AG04450 (cell line): ENCODE results near the gene PLBD1. TPM values are rescaled to one million over a fixed set of nuclear protein-coding genes. Genes with fewer than 3 reads are reported as not detected.

Experiments used
- CTCF ChIA-PET: fragments of 300-600, 350-600 bp; formaldehyde crosslinking; extraction: SDS; loops from one replicate; lab custom pipeline; 2022; ENCODE audit warnings: antibody characterized with exemption, inconsistent platforms; lab: Charles Lee
- POLR2A ChIA-PET: fragments of 350-600 bp; formaldehyde crosslinking; extraction: SDS; loops from one replicate; lab custom pipeline; 2021; ENCODE audit warnings: antibody characterized with exemption, inconsistent platforms; lab: Yijun Ruan, JAX
- DNase-seq: peaks from one replicate; pipeline ENCODE4 v3.0.0-alpha.2; 2011; ENCODE audit warnings: low read depth, low spot score
- H3K27ac ChIP-seq: one replicate; pipeline ENCODE4 v1.5.1; 2012; ENCODE audit warnings: low read depth, low read length, control low read depth
- H3K27me3 ChIP-seq: one replicate; pipeline ENCODE4 v1.6.0; 2012; ENCODE audit warnings: low read length; ENCODE audit not compliant: control insufficient read depth, insufficient read depth
- H3K4me3 ChIP-seq: 2 replicates; pipeline ENCODE4 v1.5.1; 2011; ENCODE audit warnings: mild to moderate bottlenecking, low read depth, low read length, control low read depth
- H3K9me3 ChIP-seq: 2 replicates; pipeline ENCODE4 v1.5.1; 2012; ENCODE audit warnings: low read length; ENCODE audit not compliant: control insufficient read depth, insufficient read depth
- polyA plus RNA-seq: library from polyadenylated mRNA; depleted of rRNA; stranded (reverse); fragments of >200 nt; gene quantifications from 2 replicates; pipeline ENCODE4 v1.2.3, GENCODE V29; 2011
- TF ChIP-seq, protein P1 (sequence below): IDR thresholded peaks from 2 replicates; pipeline ENCODE4 v1.5.1; 2011; ENCODE audit warnings: low read depth, low read length, control low read depth, inconsistent platforms

Gene PLBD1
- polyA plus RNA-seq, 1 experiment = 0.37 TPM

DNA sequence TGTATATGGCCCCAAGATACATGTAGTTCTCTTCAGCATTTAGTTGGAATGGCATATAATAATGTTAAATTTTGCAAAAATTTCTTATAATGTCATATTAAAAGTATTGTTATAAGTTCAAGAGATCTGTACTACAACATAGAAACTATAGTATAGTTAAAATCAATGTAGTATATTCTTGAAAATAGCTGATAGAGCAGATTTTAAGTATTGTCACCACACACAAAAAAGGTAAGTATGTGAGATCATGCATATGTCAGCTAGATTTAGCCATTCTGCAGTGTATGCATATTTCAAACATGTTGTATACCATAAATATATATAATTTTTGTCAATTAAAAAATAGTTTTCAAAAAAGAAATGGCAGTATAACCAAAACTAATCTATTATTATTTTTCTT lies 86.5 kb downstream of the PLBD1 start:
- CTCF ChIA-PET = no interaction called here
- POLR2A ChIA-PET = no interaction called here

DNA sequence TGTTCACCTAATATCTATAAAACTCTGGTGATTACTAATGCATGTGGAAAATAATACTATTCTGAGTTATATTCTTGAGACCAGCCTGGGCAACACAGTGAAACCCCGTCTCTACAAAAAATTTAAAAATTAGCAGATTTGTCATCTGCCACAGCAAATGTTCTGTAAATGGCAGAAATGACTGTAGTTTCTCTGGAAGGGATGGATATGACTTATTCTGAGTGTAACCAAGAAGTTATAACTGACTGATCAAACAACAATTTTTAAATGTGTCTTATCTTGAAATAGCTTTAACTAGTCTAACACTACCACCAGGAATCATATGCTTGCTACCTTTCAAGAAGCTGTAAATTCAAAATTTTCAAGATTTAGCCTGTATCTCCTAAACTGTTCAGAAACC lies 88.7 kb downstream of the PLBD1 start:
- Histone ChIP-seq H3K9me3 (peaks cover 5% of the 10 kb centered on the region), H3K27ac (no peak overlapping the region), H3K27me3 (no peaks in the 10 kb centered on the region), H3K4me3 (no peak overlapping the region)
- CTCF ChIA-PET = no interaction called here
- TF ChIP-seq, protein P1, sequence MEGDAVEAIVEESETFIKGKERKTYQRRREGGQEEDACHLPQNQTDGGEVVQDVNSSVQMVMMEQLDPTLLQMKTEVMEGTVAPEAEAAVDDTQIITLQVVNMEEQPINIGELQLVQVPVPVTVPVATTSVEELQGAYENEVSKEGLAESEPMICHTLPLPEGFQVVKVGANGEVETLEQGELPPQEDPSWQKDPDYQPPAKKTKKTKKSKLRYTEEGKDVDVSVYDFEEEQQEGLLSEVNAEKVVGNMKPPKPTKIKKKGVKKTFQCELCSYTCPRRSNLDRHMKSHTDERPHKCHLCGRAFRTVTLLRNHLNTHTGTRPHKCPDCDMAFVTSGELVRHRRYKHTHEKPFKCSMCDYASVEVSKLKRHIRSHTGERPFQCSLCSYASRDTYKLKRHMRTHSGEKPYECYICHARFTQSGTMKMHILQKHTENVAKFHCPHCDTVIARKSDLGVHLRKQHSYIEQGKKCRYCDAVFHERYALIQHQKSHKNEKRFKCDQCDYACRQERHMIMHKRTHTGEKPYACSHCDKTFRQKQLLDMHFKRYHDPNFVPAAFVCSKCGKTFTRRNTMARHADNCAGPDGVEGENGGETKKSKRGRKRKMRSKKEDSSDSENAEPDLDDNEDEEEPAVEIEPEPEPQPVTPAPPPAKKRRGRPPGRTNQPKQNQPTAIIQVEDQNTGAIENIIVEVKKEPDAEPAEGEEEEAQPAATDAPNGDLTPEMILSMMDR = no peak
- no peak for DNase-seq
- POLR2A ChIA-PET = no interaction called here

More for the DNA sequence above, 86.5 kb downstream of the PLBD1 start:
- Histone ChIP-seq H3K27me3 (no peaks in the 10 kb centered on the region), H3K27ac (no peak overlapping the region), H3K9me3 (no peaks in the 10 kb centered on the region; the same call in 1 of the 2 replicates), H3K4me3 (no peak overlapping the region)
- DNase-seq = no peak
- TF ChIP-seq, protein P1 = no peak

DNA sequence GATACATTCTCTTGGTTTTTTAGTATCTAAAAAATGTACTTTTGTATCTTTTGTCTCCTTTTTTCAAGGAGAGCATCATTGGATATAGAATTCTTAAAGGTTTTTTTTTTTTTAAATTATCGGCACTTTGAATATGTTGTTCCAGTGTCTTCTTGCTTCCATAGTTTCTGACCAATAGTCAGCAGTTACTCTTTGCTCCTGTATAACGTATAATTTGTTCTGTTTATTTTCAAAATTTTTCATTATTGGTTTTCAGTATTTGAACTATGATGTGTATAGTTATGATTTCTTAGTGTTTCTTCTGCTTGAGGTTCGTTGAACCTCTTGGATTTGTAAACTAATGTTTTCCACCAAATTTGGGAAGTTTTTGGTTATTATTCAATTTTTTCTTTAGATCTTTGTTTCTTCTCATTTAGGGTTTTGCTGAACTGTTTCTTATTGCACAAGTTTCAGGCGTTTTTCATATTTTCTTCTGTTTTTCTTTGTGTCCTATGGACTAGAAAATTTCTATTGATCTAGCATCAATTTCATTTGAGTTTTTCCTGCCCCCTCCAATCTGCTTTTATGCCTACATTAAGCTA lies 93.9 kb downstream of the PLBD1 start:
- Histone ChIP-seq H3K4me3 (no peak overlapping the region), H3K27me3 (no peaks in the 10 kb centered on the region), H3K9me3 (peaks cover 5% of the 10 kb centered on the region), H3K27ac (no peak overlapping the region)
- ChIA-PET CTCF (interaction anchor here (0.5 to 1.5 kb wide), 2 partner anchors 10 to 1297 kb away, joined by 3 read pairs; no protein-coding TSS in a partner anchor), POLR2A (no interaction called here)
- DNase-seq = no peak
- TF ChIP-seq, protein P1 = no peak

DNA sequence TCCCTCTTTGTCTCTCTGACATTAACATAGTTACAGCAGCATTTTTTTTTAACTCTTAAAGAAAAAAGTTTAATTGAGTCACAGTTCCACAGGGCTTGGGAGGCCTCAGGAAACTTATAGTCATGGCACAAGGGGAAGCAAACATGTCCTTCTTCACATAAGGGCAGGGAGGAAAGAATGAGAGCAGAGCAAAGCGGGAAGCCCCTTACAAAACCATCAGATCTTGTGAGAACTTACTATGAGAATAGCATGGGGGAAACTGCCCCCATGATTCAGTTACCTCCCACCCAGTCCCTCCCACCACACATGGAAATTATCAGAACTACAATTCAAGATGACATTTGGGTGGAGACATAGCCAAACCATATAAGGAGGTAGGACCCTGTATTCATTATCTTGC lies 96.2 kb downstream of the PLBD1 start:
- DNase-seq = no peak
- TF ChIP-seq, protein P1 = no peak
- Histone ChIP-seq H3K9me3 (peaks cover 5% of the 10 kb centered on the region), H3K27me3 (no peaks in the 10 kb centered on the region), H3K4me3 (no peak overlapping the region), H3K27ac (no peak overlapping the region)
- POLR2A ChIA-PET = no interaction called here
- CTCF ChIA-PET = no interaction called here

DNA sequence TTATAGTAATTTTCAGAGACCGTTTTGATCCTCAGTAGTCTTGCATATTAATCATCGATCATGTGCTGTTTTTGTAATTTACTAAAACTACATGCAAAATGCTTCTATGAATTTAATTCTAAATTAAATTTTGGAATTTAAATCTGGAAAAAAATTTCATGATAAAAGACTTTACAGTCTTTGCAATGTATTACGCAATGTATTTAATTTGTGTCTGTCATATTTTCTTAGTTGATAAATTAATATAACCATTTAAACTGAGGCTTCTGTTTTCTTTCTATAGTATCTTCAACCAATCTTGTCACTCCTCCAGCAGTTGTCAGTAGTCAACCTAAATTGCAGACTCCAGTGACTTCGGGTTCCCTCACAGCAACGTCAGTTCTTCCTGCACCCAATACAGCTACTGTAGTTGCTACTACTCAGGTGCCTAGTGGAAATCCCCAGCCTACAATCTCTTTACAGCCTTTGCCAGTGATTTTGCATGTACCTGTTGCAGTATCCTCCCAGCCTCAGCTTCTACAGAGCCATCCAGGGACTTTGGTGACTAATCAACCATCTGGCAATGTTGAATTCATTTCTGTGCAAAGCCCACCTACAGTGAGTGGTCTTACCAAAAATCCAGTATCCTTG lies 107.4 kb downstream of the PLBD1 start:
- POLR2A ChIA-PET = no interaction called here
- H3K27me3 ChIP-seq = no peaks in the 10 kb centered on the region
- no peak overlapping the region for H3K27ac ChIP-seq
- DNase-seq = no peak
- no peaks in the 10 kb centered on the region for H3K9me3 ChIP-seq
- TF ChIP-seq, protein P1 = no peak
- CTCF ChIA-PET = no interaction called here
- no peak overlapping the region for H3K4me3 ChIP-seq
